HG03575 (cell line): Measurements from ENCODE around the gene ZHX3.

Experiments
- ATAC-seq: cut with Tn5 transposase; IDR thresholded peaks from one replicate; pipeline ENCODE4 v1.9.1; 2021; ENCODE audit not compliant: unreplicated experiment, insufficient number of reproducible peaks, low FRiP score; ENCODE audit errors: extremely low read depth

Gene ZHX3

GRCh38 chr20:41356951-41357350, 39.4 kb upstream of the ZHX3 start:
- no peak for ATAC-seq

GRCh38 chr20:41355598-41356203, 38.2 kb upstream of the ZHX3 start:
- ATAC-seq: no peak

GRCh38 chr20:41355192-41355591, 37.7 kb upstream of the ZHX3 start:
- no peak for ATAC-seq

GRCh38 chr20:41353530-41353929, 36.0 kb upstream of the ZHX3 start:
- no peak for ATAC-seq

GRCh38 chr20:41352666-41353065, 35.1 kb upstream of the ZHX3 start:
- no peak for ATAC-seq

- ATAC-seq: no peak
Measured at GRCh38 chr20:41352106-41352505, 34.6 kb upstream of the ZHX3 start.

- ATAC-seq: no peak
Measured at GRCh38 chr20:41350408-41350962, 33.0 kb upstream of the ZHX3 start.

GRCh38 chr20:41349943-41350342, 32.4 kb upstream of the ZHX3 start:
- ATAC-seq: no peak

GRCh38 chr20:41349266-41349665, 31.7 kb upstream of the ZHX3 start:
- ATAC-seq: no peak

- no peak for ATAC-seq
Measured at GRCh38 chr20:41348430-41349172, 31.1 kb upstream of the ZHX3 start.

GRCh38 chr20:41347523-41348429, 30.2 kb upstream of the ZHX3 start:
- ATAC-seq: no peak

GRCh38 chr20:41345729-41346067, 28.2 kb upstream of the ZHX3 start:
- ATAC-seq: no peak

- no peak for ATAC-seq
Measured at GRCh38 chr20:41344938-41345728, 27.6 kb upstream of the ZHX3 start.

- no peak for ATAC-seq
Measured at GRCh38 chr20:41344477-41344876, 26.9 kb upstream of the ZHX3 start.

GRCh38 chr20:41342474-41343464, 25.2 kb upstream of the ZHX3 start:
- ATAC-seq: no peak

GRCh38 chr20:41340327-41341055, 23.0 kb upstream of the ZHX3 start, which contains the start of gene LPIN3:
TSS of gene LPIN3 (plus strand) at chr20:41340821. CDS start at chr20:41345804, 4,983 bp downstream.
- ATAC-seq: no peak

GRCh38 chr20:41339957-41340326, 22.4 kb upstream of the ZHX3 start:
- ATAC-seq: no peak
